Cardiac muscle cell (in vitro differentiated cells and primary cell): ENCODE results near the gene IGSF21. TPM values are rescaled to one million over a fixed set of nuclear protein-coding genes. Genes with fewer than 3 reads are reported as not detected.

Experiments used
- DNase-seq, 2 donors: peaks; one replicate each; pipeline versions ENCODE4 v3.0.0 to v3.0.0-alpha.2; 2010 to 2017; ENCODE audit warnings: low read depth in 1 of 2, low spot score in 1 of 2
- H3K27ac ChIP-seq: fragments of 200-600 bp; sonication (generic); 2 replicates; pipeline ENCODE4 v1.5.1; 2016
- H3K27me3 ChIP-seq: fragments of 200-600 bp; sonication (generic); 2 replicates; pipeline ENCODE4 v1.6.0; 2016; ENCODE audit warnings: control low read depth
- H3K36me3 ChIP-seq: fragments of 200-600 bp; sonication (generic); 2 replicates; pipeline ENCODE4 v1.5.1; 2016; ENCODE audit warnings: control low read depth
- H3K4me1 ChIP-seq: fragments of 200-600 bp; sonication (generic); 2 replicates; pipeline ENCODE4 v1.8.1; 2017; ENCODE audit warnings: low read depth, mild to moderate bottlenecking, mixed run types
- H3K4me3 ChIP-seq: fragments of 200-600 bp; sonication (generic); 2 replicates; pipeline ENCODE4 v1.5.1; 2016; ENCODE audit warnings: mild to moderate bottlenecking
- H3K9me3 ChIP-seq: fragments of 200-600 bp; sonication (generic); 2 replicates; pipeline ENCODE4 v1.5.1; 2017; ENCODE audit warnings: low read depth, mild to moderate bottlenecking, control low read depth
- polyA plus RNA-seq: library from polyadenylated mRNA; unstranded; fragments of >200 nt; fragmentation: Nextera tagmentation; extraction: Ambion mirVana; gene quantifications from 2 replicates; pipeline ENCODE4 v1.2.1, GENCODE V29; 2016
- total RNA-seq: library from RNA; depleted of rRNA; stranded (reverse); fragments of >200 nt; gene quantifications from 2 replicates; pipeline ENCODE4 v1.2.3, GENCODE V29; 2016
- TF ChIP-seq, protein P1 (sequence below): IDR thresholded peaks from 2 replicates; pipeline ENCODE4 v1.5.1; 2012; ENCODE audit warnings: low read depth, mild to moderate bottlenecking, low read length

The IGSF21 gene
- total and polyA plus RNA-seq, 2 experiments from 2014 or later: 0.06 TPM; not detected in 1

DNA sequence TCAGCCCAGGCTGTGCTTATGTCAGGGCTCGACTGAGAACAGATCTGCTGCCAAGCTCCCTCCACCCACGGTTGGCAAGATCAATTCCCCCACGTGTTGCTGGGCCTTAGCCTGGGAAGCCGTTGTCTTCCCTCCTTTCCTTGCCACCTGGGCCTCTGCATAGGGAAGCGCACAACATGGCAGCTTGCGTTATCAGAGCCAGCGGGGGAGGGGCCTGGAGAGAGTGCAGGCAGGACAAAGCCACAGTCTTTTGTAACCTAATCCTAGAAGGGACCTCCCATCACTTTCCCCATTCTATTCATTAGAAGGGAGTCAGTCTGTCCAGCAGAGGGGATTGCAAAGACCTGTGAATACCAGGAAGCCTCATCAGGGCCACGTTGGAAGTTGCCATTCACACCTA is 17.0 kb upstream of the IGSF21 start:
- DNase-seq: peak in 1 of 2 donors; percentile 28
- TF ChIP-seq, protein P1, sequence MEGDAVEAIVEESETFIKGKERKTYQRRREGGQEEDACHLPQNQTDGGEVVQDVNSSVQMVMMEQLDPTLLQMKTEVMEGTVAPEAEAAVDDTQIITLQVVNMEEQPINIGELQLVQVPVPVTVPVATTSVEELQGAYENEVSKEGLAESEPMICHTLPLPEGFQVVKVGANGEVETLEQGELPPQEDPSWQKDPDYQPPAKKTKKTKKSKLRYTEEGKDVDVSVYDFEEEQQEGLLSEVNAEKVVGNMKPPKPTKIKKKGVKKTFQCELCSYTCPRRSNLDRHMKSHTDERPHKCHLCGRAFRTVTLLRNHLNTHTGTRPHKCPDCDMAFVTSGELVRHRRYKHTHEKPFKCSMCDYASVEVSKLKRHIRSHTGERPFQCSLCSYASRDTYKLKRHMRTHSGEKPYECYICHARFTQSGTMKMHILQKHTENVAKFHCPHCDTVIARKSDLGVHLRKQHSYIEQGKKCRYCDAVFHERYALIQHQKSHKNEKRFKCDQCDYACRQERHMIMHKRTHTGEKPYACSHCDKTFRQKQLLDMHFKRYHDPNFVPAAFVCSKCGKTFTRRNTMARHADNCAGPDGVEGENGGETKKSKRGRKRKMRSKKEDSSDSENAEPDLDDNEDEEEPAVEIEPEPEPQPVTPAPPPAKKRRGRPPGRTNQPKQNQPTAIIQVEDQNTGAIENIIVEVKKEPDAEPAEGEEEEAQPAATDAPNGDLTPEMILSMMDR: no peak

DNA sequence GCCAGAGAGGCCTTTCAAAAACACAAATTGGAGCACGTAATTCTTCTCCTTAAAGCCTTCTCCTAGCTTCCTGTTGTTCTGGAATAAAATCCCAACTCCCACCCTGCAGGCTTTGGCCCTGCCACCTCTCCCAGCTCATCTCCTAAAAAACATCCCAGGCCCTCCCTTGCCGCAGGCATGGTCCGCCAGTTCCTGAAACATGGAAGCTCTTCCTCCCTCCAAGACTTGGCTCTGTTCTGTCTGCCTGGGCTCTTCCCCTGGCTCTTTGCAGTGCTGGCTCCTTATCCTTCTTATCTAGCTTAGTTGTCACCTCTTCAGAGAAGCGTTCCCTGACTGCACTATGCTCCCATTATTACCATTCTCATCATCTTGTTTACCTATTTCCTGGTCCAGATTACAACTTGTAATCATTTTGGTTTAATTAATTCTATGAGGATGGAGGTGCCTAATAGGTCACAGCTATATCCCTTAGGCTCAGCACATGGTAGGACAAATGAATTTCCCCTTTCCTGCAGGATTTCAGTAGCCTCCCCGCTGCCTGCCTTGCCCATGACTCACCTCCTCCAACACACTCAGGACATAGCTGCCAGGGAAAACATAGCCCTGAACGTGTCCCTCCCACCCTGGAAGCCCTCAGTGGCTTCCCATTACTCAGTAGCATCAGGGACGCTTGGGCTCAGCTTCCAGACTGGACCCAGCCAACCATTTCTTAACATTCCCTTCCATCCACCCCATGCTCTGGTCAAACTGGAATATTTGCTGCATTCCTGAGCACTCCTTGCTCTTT is 15.7 kb upstream of the IGSF21 start:
- TF ChIP-seq, protein P1: no peak
- H3K4me3 ChIP-seq: no peak overlapping the region
- H3K27me3 ChIP-seq: no peaks in the 10 kb centered on the region
- no peaks in the 10 kb centered on the region for H3K4me1 ChIP-seq
- H3K36me3 ChIP-seq: no peaks in the 10 kb centered on the region
- no peak overlapping the region for H3K27ac ChIP-seq
- no peaks in the 10 kb centered on the region for H3K9me3 ChIP-seq
- DNase-seq: peak in 1 of 2 donors; percentile 61

More for the DNA sequence above, 17.0 kb upstream of the IGSF21 start:
- Histone ChIP-seq H3K36me3 (no peaks in the 10 kb centered on the region), H3K4me1 (no peaks in the 10 kb centered on the region), H3K27me3 (no peaks in the 10 kb centered on the region), H3K9me3 (no peaks in the 10 kb centered on the region), H3K27ac (no peak overlapping the region), H3K4me3 (no peak overlapping the region)

- Histone ChIP-seq H3K4me1 (no peaks in the 10 kb centered on the region), H3K4me3 (no peak overlapping the region), H3K27ac (no peak overlapping the region), H3K9me3 (no peaks in the 10 kb centered on the region), H3K27me3 (peaks cover 5% of the 10 kb centered on the region), H3K36me3 (no peaks in the 10 kb centered on the region)
- no peak for DNase-seq
- TF ChIP-seq, protein P1: no peak
Measured at GRCh38 chr1:18093193-18093592, 14.4 kb upstream of the IGSF21 start.

DNA sequence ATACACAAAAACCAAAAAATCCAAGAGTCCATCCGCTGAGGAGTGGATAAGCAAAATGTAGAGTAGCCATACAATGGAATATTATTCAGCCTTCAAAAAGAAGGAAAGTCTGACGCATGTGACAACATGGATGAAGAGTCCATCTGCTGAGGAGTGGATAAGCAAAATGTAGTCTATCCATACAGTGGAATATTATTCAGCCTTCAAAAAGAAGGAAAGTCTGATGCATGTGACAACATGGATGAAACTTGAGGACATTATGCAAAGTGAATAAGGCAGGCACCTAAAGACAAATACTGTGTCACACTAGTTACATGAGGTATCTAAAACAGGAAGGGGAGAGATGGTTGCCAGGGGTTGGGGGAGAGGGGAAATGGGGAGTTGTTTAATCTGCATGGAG is 14.0 kb upstream of the IGSF21 start:
- no peaks in the 10 kb centered on the region for H3K9me3 ChIP-seq
- H3K27ac ChIP-seq: no peak overlapping the region
- TF ChIP-seq, protein P1: no peak
- no peaks in the 10 kb centered on the region for H3K36me3 ChIP-seq
- H3K4me1 ChIP-seq: no peaks in the 10 kb centered on the region
- H3K27me3 ChIP-seq: peaks cover 8% of the 10 kb centered on the region
- H3K4me3 ChIP-seq: no peak overlapping the region
- DNase-seq: no peak

DNA sequence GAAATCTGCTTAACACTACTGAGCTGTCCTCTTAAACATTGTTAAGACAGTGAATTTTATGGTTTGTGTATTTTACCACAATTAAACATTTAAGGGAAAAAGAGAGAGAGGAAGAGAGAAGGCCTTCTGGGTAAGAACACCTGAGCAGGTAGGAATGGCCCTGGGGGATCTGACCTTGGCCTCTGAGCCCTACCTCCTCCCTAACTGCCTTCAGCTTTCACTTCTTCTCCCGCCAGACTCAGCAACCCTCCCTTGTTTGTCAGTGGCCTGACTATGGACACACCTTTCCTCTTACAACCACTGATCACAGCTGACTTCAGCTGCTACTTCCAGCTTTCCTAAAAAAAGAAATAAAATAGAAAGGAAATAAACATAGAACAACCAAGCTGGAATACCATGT is 13.5 kb upstream of the IGSF21 start:
- no peak for DNase-seq
- Histone ChIP-seq H3K4me3 (no peak overlapping the region), H3K9me3 (no peaks in the 10 kb centered on the region), H3K27ac (no peak overlapping the region), H3K4me1 (no peaks in the 10 kb centered on the region), H3K27me3 (peaks cover 12% of the 10 kb centered on the region), H3K36me3 (no peaks in the 10 kb centered on the region)
- TF ChIP-seq, protein P1: no peak
